PFSK-1 (cell line): Measurements from ENCODE around the gene ACD.

ENCODE experiments used
- POLR2AphosphoS5 ChIP-seq: IDR thresholded peaks from 2 replicates; pipeline ENCODE4 v1.6.1; 2012; ENCODE audit warnings: low read depth, mild to moderate bottlenecking, control low read depth, low read length, moderate library complexity
- SIN3A ChIP-seq: IDR thresholded peaks from 2 replicates; pipeline ENCODE4 v1.6.1; 2012; ENCODE audit warnings: mild to moderate bottlenecking, low read length, moderate library complexity, borderline replicate concordance; ENCODE audit not compliant: insufficient read depth
- TAF1 ChIP-seq: IDR thresholded peaks from 2 replicates; pipeline ENCODE4 v1.6.1; 2012; ENCODE audit warnings: low read length, control low read depth, borderline replicate concordance; ENCODE audit not compliant: insufficient read depth
- TF ChIP-seq, protein P1 (sequence below), 2 experiments: IDR thresholded peaks; 2 replicates each; pipeline versions ENCODE4 v1.6.1 to v1.8.0; 2011 to 2012; ENCODE audit warnings: low read depth in 2 of 2, low read length in 2 of 2, control low read depth in 1 of 2, inconsistent platforms in 1 of 2, mild to moderate bottlenecking in 1 of 2, moderate library complexity in 1 of 2; ENCODE audit not compliant: insufficient read depth in 1 of 2

DNA sequence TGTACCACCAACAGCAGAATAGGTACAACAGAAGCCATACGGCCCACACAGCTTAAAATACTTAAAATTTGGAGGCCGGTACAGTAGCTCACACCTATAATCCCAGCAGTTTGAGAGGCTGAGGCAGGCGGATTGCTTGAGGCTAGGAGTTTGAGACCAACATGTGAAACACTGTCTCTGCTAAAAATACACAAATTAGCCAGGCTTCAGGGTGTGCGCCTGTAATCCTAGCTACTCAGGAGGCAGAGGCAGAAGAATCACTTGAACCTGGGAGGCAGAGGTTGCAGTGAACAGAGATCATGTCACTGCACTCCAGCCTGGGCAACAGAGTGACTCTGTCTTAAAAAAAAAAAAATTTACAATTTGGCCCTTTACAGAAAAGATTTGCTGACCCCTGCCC lies 42.1 kb upstream of the ACD start:
- TF ChIP-seq POLR2AphosphoS5 (no peak), TAF1 (no peak), SIN3A (no peak)
- TF ChIP-seq, protein P1, sequence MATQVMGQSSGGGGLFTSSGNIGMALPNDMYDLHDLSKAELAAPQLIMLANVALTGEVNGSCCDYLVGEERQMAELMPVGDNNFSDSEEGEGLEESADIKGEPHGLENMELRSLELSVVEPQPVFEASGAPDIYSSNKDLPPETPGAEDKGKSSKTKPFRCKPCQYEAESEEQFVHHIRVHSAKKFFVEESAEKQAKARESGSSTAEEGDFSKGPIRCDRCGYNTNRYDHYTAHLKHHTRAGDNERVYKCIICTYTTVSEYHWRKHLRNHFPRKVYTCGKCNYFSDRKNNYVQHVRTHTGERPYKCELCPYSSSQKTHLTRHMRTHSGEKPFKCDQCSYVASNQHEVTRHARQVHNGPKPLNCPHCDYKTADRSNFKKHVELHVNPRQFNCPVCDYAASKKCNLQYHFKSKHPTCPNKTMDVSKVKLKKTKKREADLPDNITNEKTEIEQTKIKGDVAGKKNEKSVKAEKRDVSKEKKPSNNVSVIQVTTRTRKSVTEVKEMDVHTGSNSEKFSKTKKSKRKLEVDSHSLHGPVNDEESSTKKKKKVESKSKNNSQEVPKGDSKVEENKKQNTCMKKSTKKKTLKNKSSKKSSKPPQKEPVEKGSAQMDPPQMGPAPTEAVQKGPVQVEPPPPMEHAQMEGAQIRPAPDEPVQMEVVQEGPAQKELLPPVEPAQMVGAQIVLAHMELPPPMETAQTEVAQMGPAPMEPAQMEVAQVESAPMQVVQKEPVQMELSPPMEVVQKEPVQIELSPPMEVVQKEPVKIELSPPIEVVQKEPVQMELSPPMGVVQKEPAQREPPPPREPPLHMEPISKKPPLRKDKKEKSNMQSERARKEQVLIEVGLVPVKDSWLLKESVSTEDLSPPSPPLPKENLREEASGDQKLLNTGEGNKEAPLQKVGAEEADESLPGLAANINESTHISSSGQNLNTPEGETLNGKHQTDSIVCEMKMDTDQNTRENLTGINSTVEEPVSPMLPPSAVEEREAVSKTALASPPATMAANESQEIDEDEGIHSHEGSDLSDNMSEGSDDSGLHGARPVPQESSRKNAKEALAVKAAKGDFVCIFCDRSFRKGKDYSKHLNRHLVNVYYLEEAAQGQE (IDR thresholded peaks at IDR 0.05; ENCODE audit: insufficient read depth in 1 of 2, low read depth in 2 of 2, low read length in 2 of 2), result no peak
